Heart left ventricle (tissue), 16 donors: ENCODE data around the gene IL4R. TPM values are rescaled to one million over a fixed set of nuclear protein-coding genes. Genes with fewer than 3 reads are reported as not detected.

Experiments used
- ATAC-seq, 4 donors: fragments of 200-7000 bp; cut with Tn5 transposase; one replicate each; pipeline ENCODE4 v1.9.1; 2020 to 2022; ENCODE audit warnings: moderate library complexity in 4 of 4, mild to moderate bottlenecking in 3 of 4, moderate number of reproducible peaks in 1 of 4
- DNase-seq, 5 donors: peaks; one replicate each; pipeline ENCODE4 v3.0.0-alpha.2; 2020
- H3K27ac ChIP-seq, 12 donors: fragments of 200-600 bp; sonication (generic) in 4 of 12; one replicate each; pipeline versions ENCODE4 v1.5.0 to v1.8.0; 2016 to 2022; ENCODE audit warnings: mild to moderate bottlenecking in 2 of 12
- H3K27me3 ChIP-seq, 9 donors: fragments of 200-600 bp; sonication (generic) in 2 of 9; one replicate each; pipeline versions ENCODE4 v1.5.1 to v1.8.0; 2016 to 2022; ENCODE audit warnings: mild to moderate bottlenecking in 3 of 9
- H3K36me3 ChIP-seq, 9 donors: fragments of 200-600 bp; sonication (generic) in 2 of 9; one replicate each; pipeline versions ENCODE4 v1.5.0 to v1.8.0; 2018 to 2022; ENCODE audit warnings: mild to moderate bottlenecking in 2 of 9
- H3K4me1 ChIP-seq, 12 donors: fragments of 200-600 bp; sonication (generic) in 4 of 12; one replicate each; pipeline versions ENCODE4 v1.5.0 to v1.8.0; 2016 to 2022; ENCODE audit warnings: mild to moderate bottlenecking in 3 of 12
- H3K4me3 ChIP-seq, 12 donors: fragments of 200-600 bp; sonication (generic) in 4 of 12; one replicate each; pipeline versions ENCODE4 v1.5.0 to v1.8.0; 2017 to 2022; ENCODE audit warnings: mild to moderate bottlenecking in 9 of 12, moderate library complexity in 4 of 12
- H3K9me3 ChIP-seq, 12 donors: fragments of 200-600 bp; sonication (generic) in 4 of 12; one replicate each; pipeline versions ENCODE4 v1.5.0 to v1.8.0; 2016 to 2022; ENCODE audit warnings: mild to moderate bottlenecking in 1 of 12
- POLR2A ChIP-seq, 2 donors: fragments of 450-650 bp; IDR thresholded peaks; one replicate each; pipeline ENCODE4 v1.6.1; 2017; ENCODE audit warnings: antibody characterized with exemption in 2 of 2, mild to moderate bottlenecking in 2 of 2, moderate library complexity in 2 of 2
- WGBS, 4 donors: extraction: QIAGEN DNeasy Blood & Tissue Kit in 2 of 4; methylation state at CpG; one replicate each; pipeline versions ENCODE4 v1.1.5 to v1.1.7; 2013 to 2018; 5-methylcytosine and 5-hydroxymethylcytosine counted together
- intact Hi-C, 10 donors: fragments of 100-400 bp; cut with DNase I; formaldehyde crosslinking; loops; one replicate each; pipeline versions ENCODE4 v1.11.1 to v1.14.2; 2022
- polyA plus RNA-seq, 2 donors: library from polyadenylated mRNA; stranded (reverse); fragments of 200-250 nt; gene quantifications; one replicate each; pipeline ENCODE4 v1.2.3, GENCODE V29; 2013
- total RNA-seq, 9 donors: library from RNA; depleted of rRNA in 2 of 9; stranded (reverse); fragments of >200 nt in 2 of 9; fragmentation: NEBNext Ultra II Directional in 3 of 9; extraction: Animal tissue kit (Norgen Biotek cat#: 25700) in 3 of 9; gene quantifications; one replicate each; pipeline versions ENCODE4 v1.1.0 to v1.2.4, GENCODE V29; 2016 to 2023
- TF ChIP-seq, protein P1 (sequence below), 12 donors: fragments of 200-600 bp; sonication (generic) in 4 of 12; IDR thresholded peaks; one replicate each; pipeline versions ENCODE4 v1.5.0 to v1.8.0; 2018 to 2022; ENCODE audit warnings: antibody characterized with exemption in 12 of 12, mild to moderate bottlenecking in 5 of 12
- donor health status: ischemic (EF 13 %, LVEDD 7.1; RV severe dilation, severe dysfunction).
- donor health status: healthy with polysubstance abuse.
- donor health status: DM: no; HTN: yes; CAD: no.
- donor health status: DM: no; HTN: no; CAD: no.
- donor health status: ischemic (EF 25% LVEDD 6.9; RV normal size, moderate dysfunction).
- donor health status: ischemic (EF 25% LVEDD 5.7; RV mildly dilated, moderate dysfunction).
- donor health status: healthy.
- donor health status: DM: yes; HTN: yes; CAD: no.
- donor health status: ischemic (EF 35%, LVEDD 5.7; RV mildly dilated, moderate dysfunction).
- donor health status: nonischemic (EF 11% LVEDD 7.7; RV severe dilation, severe dysfunction).
- donor health status: DM: yes; HTN: yes; CAD: no.
- donor health status: PGD.
- donor health status: ischemic (EF 29% LVEDD 5.4; RV normal size, mild dysfunction).
- donor health status: nonischemic (EF 23%, LVEDD 6.1; RV moderate dilation, normal function).

The IL4R gene
- total and polyA plus RNA-seq, 11 donors, result 5.8 to 47.4 (median 8.2) TPM

DNA sequence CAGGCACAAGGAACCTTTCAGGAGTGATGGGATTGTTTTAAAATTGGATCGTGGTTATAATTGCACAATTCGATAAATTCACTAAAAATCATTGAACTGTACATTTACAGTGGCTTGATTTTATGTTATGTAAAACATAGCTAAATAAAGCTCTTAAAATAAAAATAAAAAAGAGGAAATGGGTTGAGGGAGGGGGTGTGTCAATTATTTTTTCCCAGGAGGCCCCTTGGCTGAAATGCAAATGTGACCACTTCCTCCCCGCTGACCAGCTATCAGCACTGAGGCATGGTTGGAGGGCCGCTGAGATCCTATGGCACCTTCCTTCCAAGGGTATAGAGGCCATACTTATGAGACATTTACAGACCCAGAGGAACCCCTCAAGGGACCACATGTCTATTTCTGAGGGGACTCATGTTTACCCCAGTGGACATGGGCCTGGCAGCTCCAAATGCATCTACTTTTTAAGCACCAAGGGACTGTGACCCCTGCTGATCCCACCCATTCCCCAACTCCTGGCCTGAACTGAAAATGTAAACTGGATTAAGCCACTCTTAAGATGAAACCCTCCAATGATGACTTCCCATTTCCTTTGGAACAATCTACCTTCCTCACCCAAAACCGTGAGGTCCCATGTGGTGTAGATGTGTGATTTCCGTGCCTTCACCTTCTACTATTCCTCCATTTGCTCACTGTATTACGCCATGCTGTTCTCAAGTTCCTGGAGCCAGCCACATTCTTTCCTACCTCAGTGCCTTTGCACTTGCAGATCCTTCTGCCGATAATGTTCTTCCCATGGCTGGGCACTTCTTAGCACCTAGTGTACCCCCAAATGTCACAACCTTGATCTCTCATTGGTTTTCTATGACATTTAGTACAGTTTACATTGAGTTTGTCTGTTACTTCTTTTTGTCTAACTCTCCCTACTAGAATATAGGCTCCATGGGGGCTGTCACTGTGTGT, 85.4 kb downstream of the IL4R start:
- Histone ChIP-seq H3K4me3 (no peak overlapping the region), H3K27ac (no peak overlapping the region), H3K4me1 (peaks cover 0 to 50% (median 11%) of the 10 kb centered on the region in 12 donors), H3K27me3 (peaks cover 0 to 19% (median 2%) of the 10 kb centered on the region in 9 donors), H3K9me3 (peaks cover 0 to 27% (median 11%) of the 10 kb centered on the region in 12 donors), H3K36me3 (no peaks in the 10 kb centered on the region)
- intact Hi-C loops, result no loop called here
- WGBS, 4 donors, result 69 to 83% (median 78%) methylated on average over 8 of the region's 8 CpGs
- DNase-seq, result no peak
- TF ChIP-seq, protein P1, sequence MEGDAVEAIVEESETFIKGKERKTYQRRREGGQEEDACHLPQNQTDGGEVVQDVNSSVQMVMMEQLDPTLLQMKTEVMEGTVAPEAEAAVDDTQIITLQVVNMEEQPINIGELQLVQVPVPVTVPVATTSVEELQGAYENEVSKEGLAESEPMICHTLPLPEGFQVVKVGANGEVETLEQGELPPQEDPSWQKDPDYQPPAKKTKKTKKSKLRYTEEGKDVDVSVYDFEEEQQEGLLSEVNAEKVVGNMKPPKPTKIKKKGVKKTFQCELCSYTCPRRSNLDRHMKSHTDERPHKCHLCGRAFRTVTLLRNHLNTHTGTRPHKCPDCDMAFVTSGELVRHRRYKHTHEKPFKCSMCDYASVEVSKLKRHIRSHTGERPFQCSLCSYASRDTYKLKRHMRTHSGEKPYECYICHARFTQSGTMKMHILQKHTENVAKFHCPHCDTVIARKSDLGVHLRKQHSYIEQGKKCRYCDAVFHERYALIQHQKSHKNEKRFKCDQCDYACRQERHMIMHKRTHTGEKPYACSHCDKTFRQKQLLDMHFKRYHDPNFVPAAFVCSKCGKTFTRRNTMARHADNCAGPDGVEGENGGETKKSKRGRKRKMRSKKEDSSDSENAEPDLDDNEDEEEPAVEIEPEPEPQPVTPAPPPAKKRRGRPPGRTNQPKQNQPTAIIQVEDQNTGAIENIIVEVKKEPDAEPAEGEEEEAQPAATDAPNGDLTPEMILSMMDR (IDR thresholded peaks at IDR 0.05), result no peak
- TF ChIP-seq POLR2A (IDR thresholded peaks at IDR 0.05), result no peak
- ATAC-seq, result no peak

DNA sequence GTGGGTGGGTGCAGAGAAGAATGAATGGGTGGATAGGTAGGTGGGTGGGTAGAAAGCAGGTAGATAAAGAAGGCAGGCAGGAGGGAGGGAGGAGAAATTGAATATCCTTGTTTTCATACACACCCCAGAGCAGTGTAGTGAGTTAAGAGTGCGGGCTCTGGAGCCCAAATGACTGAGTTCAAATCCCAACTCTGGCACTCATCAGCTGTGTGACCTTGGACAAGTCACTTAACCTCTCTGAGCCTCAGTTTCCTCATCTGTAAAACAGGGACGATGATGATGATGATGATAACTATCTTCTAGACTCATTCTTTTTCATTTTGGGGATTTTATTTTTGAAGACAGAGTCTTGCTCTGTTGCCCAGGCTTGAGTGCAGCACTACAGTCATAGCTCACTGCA, 86.2 kb downstream of the IL4R start:
- ATAC-seq (no peak), DNase-seq (no peak)
- Histone ChIP-seq H3K27ac (peak overlapping the region in 1 of 12 donors; percentile 71), H3K36me3 (no peaks in the 10 kb centered on the region), H3K4me1 (peaks cover 0 to 58% (median 11%) of the 10 kb centered on the region in 12 donors), H3K27me3 (peaks cover 0 to 23% (median 2%) of the 10 kb centered on the region in 9 donors), H3K4me3 (no peak overlapping the region), H3K9me3 (peaks cover 0 to 19% (median 7%) of the 10 kb centered on the region in 12 donors)
- intact Hi-C loops, result no loop called here
- TF ChIP-seq, protein P1 (IDR thresholded peaks at IDR 0.05), result no peak
- no peak for TF ChIP-seq POLR2A (IDR thresholded peaks at IDR 0.05)
- 91 to 97% (median 92%) methylated on average over 2 of the region's 2 CpGs for WGBS, 4 donors

DNA sequence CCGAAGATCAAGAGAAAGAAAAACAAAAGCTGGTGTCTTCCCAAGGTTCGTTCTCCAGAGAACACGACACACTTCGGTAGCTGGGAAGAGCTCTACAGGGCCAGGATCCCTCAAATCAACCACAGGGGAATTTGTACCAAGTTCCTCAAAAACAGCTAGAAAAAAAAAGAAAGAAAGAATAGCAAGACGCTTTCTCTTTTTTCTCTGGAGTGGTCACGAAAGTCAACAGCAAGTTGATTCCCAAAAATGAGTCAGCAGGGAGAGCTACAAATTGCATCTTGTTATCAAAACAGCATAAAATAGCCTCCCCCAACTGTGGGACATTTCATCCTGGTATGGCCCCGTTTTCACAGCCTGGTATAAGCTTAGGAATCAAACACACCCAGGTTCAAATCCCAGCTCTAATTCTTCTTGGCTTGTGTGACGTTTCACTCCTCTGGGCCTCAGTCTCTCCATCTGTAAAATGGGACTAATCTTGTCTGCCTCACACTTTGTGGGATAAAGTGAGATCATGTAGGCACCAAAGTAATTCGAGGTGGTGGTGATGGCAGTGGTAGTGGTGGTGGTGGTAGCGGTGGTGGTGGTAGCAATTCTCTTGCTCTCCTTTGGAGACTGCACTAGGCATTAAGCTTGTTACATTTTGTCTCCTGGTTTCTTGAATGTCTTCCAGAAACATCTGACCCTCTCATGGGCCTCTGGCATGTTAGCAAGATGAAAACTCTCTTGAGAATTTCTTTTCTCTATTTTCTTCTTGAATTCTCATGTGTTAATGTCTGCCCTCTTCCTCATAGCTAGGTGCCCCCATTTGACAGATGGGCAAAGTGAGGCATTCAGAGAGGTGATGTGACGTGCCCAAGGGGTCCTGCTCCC, 87.2 kb downstream of the IL4R start:
- Histone ChIP-seq H3K36me3 (no peaks in the 10 kb centered on the region), H3K27ac (peak overlapping the region in 1 of 12 donors; percentile 71), H3K4me1 (peaks cover 0 to 68% (median 11%) of the 10 kb centered on the region in 12 donors), H3K4me3 (no peak overlapping the region), H3K27me3 (peaks cover 0 to 23% (median 2%) of the 10 kb centered on the region in 9 donors), H3K9me3 (peaks cover 0 to 9% (median 0%) of the 10 kb centered on the region in 12 donors)
- ATAC-seq (no peak), DNase-seq (no peak)
- TF ChIP-seq POLR2A (IDR thresholded peaks at IDR 0.05), result no peak
- TF ChIP-seq, protein P1 (IDR thresholded peaks at IDR 0.05), result no peak
- 47 to 54% (median 51%) methylated on average over 11 of the region's 11 CpGs for WGBS, 4 donors
- intact Hi-C loops, result no loop called here
